ENCODE results near the gene SSBP4.

Gene SSBP4

GRCh38 chr19:18426416-18426767 lies 7.2 kb downstream of the SSBP4 start:
- TF ChIP-seq CTCF (IDR thresholded peaks at IDR 0.05; ENCODE audit: low read depth, low read length, missing control alignments): peak; percentile 1
- H3K4me3 ChIP-seq (ENCODE audit: low read depth, low read length): no peak overlapping the region
- no peaks in the 10 kb centered on the region for H3K27me3 ChIP-seq (replicated peaks)
- peak overlapping the region; percentile 4 for H3K27ac ChIP-seq
- in situ Hi-C loops (cut with HindIII; ENCODE audit: low pct_ligation_motif_present, low sequenced_read_pairs): no loop called here
- H3K36me3 ChIP-seq (replicated peaks): peaks cover 5% of the 10 kb centered on the region
- no peak for DNase-seq

- TF ChIP-seq CTCF (IDR thresholded peaks at IDR 0.05; ENCODE audit: low read depth, low read length, missing control alignments): no peak
- H3K27ac ChIP-seq: no peak overlapping the region
- no peak for DNase-seq
- H3K4me3 ChIP-seq (ENCODE audit: low read depth, low read length): no peak overlapping the region
- in situ Hi-C loops (cut with HindIII; ENCODE audit: low pct_ligation_motif_present, low sequenced_read_pairs): no loop called here
- no peaks in the 10 kb centered on the region for H3K27me3 ChIP-seq (replicated peaks)
- peaks cover 5% of the 10 kb centered on the region for H3K36me3 ChIP-seq (replicated peaks)
Observed at GRCh38 chr19:18427080-18427742, 8.0 kb downstream of the SSBP4 start.

GRCh38 chr19:18427743-18428113 lies 8.5 kb downstream of the SSBP4 start:
- Histone ChIP-seq H3K27ac (no peak overlapping the region), H3K27me3 (replicated peaks) (no peaks in the 10 kb centered on the region), H3K4me3 (ENCODE audit: low read depth, low read length) (no peak overlapping the region), H3K36me3 (replicated peaks) (peaks cover 3% of the 10 kb centered on the region)
- DNase-seq: no peak
- in situ Hi-C loops (cut with HindIII; ENCODE audit: low pct_ligation_motif_present, low sequenced_read_pairs): no loop called here
- TF ChIP-seq CTCF (IDR thresholded peaks at IDR 0.05; ENCODE audit: low read depth, low read length, missing control alignments): no peak

- Histone ChIP-seq H3K4me3 (ENCODE audit: low read depth, low read length) (no peak overlapping the region), H3K36me3 (replicated peaks) (peaks cover 3% of the 10 kb centered on the region), H3K27me3 (replicated peaks) (no peaks in the 10 kb centered on the region), H3K27ac (peak overlapping the region; percentile 87)
- DNase-seq: no peak
- in situ Hi-C loops (cut with HindIII; ENCODE audit: low pct_ligation_motif_present, low sequenced_read_pairs): no loop called here
- no peak for TF ChIP-seq CTCF (IDR thresholded peaks at IDR 0.05; ENCODE audit: low read depth, low read length, missing control alignments)
Observed at GRCh38 chr19:18428173-18428786, 9.1 kb downstream of the SSBP4 start.

GRCh38 chr19:18428787-18429674 lies 9.8 kb downstream of the SSBP4 start:
- peak; percentile 21 for TF ChIP-seq CTCF (IDR thresholded peaks at IDR 0.05; ENCODE audit: low read depth, low read length, missing control alignments)
- in situ Hi-C loops (cut with HindIII; ENCODE audit: low pct_ligation_motif_present, low sequenced_read_pairs): no loop called here
- DNase-seq: peak; percentile 83
- Histone ChIP-seq H3K36me3 (replicated peaks) (peaks cover 3% of the 10 kb centered on the region), H3K27me3 (replicated peaks) (no peaks in the 10 kb centered on the region), H3K27ac (peak overlapping the region; percentile 87), H3K4me3 (ENCODE audit: low read depth, low read length) (peak overlapping the region; percentile 41)
